ENCODE data around the gene CFAP61.

CFAP61 gene

DNA sequence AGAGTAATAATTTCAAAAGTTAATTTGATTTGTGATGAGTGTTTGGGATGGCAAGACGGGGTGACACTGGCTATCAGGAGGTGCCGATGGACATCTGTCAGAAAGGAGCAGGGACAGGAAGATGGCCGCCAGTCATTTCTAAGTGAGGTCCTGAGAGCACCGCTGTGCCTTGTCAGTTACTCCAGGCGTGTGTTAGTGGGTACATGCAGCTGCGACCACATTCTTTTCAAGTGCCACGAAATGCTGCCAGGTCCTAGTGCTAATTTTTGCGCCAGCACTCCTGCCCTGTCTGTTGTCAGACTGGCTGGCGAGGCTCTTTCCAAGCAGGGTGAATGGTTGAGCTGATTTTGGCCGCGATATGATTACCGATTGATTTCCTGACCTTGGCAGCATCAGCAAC is 251.0 kb downstream of the CFAP61 start:
- DNase-seq (ENCODE audit: extremely low read depth, low read depth), result no peak
- TF ChIP-seq, protein P1, sequence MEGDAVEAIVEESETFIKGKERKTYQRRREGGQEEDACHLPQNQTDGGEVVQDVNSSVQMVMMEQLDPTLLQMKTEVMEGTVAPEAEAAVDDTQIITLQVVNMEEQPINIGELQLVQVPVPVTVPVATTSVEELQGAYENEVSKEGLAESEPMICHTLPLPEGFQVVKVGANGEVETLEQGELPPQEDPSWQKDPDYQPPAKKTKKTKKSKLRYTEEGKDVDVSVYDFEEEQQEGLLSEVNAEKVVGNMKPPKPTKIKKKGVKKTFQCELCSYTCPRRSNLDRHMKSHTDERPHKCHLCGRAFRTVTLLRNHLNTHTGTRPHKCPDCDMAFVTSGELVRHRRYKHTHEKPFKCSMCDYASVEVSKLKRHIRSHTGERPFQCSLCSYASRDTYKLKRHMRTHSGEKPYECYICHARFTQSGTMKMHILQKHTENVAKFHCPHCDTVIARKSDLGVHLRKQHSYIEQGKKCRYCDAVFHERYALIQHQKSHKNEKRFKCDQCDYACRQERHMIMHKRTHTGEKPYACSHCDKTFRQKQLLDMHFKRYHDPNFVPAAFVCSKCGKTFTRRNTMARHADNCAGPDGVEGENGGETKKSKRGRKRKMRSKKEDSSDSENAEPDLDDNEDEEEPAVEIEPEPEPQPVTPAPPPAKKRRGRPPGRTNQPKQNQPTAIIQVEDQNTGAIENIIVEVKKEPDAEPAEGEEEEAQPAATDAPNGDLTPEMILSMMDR (IDR thresholded peaks at IDR 0.05; ENCODE audit: low read depth, low read length), result no peak

DNA sequence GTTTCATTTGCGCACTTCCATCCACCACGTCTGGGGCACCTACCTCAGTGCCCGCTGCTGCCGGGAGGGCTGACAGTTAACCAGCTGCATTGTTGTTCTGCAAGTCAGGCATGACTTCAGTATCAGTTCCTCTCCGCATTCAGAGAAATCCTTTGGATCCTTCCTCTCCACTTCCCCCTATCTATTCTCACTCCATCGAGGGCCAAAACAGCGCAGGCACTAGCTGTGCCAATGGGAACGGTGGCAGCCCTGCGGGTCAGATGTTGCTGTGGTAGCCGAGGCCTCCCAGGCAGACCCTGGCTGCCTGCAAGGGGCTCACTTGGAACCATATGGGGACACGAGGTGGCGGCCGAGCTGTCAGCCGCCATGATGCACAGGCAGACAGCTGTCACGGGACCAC is 251.4 kb downstream of the CFAP61 start:
- no peak for DNase-seq (ENCODE audit: extremely low read depth, low read depth)
- TF ChIP-seq, protein P1 (IDR thresholded peaks at IDR 0.05; ENCODE audit: low read depth, low read length), result no peak

DNA sequence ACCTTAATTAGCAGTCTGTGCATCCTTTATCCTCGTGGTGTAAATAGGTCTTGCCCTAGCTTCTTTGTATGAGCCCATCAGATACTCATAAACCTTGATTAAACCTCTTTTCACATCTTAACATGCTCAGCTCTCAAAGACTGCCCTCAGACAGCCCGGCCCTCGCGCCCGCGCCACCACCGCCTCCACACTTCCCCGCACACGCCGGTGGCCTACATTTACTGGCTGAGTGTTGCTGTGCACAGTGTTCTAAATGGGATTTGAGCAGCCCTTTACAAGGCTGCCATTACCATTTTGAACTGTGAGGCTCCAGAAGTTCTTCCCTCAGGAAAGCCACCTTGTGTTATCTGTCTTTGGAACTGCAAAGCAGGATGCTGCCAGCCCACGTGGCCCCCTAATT is 252.6 kb downstream of the CFAP61 start:
- no peak for DNase-seq (ENCODE audit: extremely low read depth, low read depth)
- TF ChIP-seq, protein P1 (IDR thresholded peaks at IDR 0.05; ENCODE audit: low read depth, low read length), result no peak

DNA sequence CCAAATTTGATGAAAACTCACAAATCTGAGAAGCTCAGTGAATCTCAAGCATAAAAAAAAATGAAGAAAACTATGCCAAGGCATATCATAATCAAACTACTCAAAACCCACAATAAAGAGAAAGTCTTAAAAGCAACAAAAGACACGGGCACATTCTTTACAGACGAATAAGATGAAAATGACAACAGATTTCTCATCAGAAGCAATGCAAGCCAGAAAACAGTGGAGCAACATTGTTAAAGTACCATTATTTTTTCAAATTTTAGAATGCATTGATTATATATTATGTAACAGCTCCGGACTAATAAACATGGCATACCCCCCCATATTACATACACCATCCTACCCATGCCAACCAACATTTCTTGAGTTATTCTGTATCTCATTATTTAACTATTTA is 260.2 kb downstream of the CFAP61 start:
- TF ChIP-seq, protein P1 (IDR thresholded peaks at IDR 0.05; ENCODE audit: low read depth, low read length), result no peak
- no peak for DNase-seq (ENCODE audit: extremely low read depth, low read depth)

DNA sequence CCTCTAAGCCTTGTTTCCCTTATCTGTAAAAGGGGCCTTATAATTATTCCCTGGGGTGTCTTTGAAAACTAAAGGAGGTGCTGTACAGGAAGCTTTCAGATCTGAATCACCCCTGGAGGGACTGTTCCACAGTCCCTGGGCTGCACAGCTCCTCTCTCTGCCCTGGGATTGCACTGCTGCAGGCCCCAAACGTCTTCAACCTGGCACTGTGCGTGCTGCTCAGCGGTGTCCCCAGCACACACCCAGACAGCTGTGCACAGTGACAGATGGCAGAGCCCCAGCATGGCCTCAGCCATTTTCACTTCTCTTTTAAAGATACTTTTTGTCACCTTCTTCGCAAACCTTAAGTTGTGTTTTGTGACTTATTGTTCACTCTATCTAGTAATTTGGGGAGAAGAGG is 264.9 kb downstream of the CFAP61 start:
- DNase-seq (ENCODE audit: extremely low read depth, low read depth), result no peak
- TF ChIP-seq, protein P1 (IDR thresholded peaks at IDR 0.05; ENCODE audit: low read depth, low read length), result no peak

DNA sequence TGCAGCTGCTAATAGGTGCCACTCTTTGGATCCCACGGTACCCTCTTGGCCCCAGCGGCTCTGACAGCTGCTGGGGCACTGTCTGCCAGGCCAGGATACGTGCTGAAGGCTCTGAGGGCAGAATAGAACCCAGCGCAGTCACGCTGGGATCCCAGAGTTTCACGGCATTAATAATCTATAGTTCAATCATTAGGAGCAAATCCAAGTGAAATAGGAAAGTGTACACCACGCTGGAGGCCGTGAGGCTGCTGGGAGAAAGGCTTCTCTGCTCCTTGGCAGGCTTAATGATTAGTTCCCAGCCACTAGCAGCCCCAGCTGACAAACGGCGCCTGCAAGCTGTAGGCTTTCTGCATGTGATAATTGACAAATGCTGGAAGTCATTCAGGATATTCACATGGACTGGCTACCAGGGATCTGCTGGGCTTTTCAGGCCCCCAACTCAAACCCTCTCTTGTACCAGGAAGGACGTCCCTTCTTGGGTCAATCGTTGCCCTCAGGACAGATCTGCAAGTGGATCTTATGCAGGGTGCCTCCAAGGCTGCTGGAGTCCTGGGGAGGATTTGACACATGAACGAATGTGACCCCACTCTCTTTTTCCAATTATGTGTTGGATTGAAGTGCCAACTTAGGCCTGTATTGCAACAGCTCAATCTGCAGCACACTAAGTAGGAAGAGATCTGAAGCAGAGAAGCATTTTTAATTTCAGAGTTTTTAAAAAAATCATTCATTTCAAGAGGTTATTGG is 265.5 kb downstream of the CFAP61 start:
- no peak for DNase-seq (ENCODE audit: extremely low read depth, low read depth)
- TF ChIP-seq, protein P1 (IDR thresholded peaks at IDR 0.05; ENCODE audit: low read depth, low read length), result no peak

DNA sequence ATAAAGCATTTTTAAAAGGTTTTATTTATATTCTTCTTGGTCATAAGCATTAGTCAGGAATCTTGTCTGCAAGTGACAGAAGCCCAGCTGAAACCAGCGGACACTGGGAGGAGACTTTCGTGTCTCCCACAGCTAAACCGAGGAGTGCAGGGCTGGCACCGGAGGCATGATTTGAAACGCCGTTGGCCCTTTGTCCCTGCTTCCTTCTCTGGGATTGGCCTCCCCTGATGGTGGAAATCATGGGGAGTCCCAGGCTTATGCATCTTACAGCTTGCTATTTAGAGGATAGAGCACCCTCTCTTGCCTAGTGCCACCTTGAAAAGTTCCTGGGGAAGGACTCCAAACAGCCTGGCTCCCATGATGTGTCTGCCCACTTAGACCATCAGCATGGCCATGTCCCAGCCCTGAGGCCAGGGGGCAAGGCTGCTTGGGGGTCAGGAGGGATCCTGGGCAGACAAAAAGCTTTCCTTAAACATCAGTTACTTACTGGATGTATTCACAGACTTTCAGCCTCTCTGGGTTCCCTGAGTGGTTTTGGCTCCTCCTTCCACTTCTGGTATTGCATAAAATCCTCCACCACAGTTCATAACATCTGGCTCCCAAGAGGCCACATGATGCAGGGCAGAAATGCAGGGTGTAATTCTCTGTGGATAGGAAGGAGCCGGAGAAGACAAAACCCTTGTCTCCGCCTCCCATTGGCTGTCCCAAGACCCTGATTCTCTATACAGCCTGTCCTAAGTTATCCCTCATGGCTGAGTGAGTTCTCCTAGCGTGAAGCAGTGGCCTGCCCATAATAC is 266.2 kb downstream of the CFAP61 start:
- no peak for DNase-seq (ENCODE audit: extremely low read depth, low read depth)
- TF ChIP-seq, protein P1 (IDR thresholded peaks at IDR 0.05; ENCODE audit: low read depth, low read length), result no peak
